ENCODE data around the gene PPP6C. TPM values are rescaled to one million over a fixed set of nuclear protein-coding genes. Genes with fewer than 3 reads are reported as not detected.

Gene PPP6C
- total RNA-seq, result 41.2 and 43.4 TPM in 2 replicates

GRCh38 chr9:125189361-125190289 is at the start of gene PPP6C:
Gene PPP6C, minus strand, starts transcription at chr9:125189803. Its CDS starts 85 bp downstream, at chr9:125189718.

GRCh38 chr9:125200216-125201047 is 10.8 kb upstream of the PPP6C start, which contains the start of gene RABEPK:
Gene RABEPK, plus strand, starts transcription at chr9:125200542. Its CDS starts 2,472 bp downstream, at chr9:125203014.

GRCh38 chr9:125143377-125144090 is 46.1 kb downstream of the PPP6C start, which contains the start of gene SCAI:
Gene SCAI, minus strand, starts transcription at chr9:125143528. Its CDS starts 91 bp downstream, at chr9:125143437.

Other genes starting within 250 kb of the PPP6C start
- gene GOLGA1, start 248.7 kb downstream of the PPP6C start, total RNA-seq, result 12.1 and 13.8 TPM in 2 replicates
- gene SCAI, start 46.3 kb downstream of the PPP6C start, total RNA-seq, result 8.5 and 9.4 TPM in 2 replicates
- 22.2 and 26.5 TPM in 2 replicates for gene RABEPK, start 10.7 kb upstream of the PPP6C start, total RNA-seq
- 130 and 137 TPM in 2 replicates for gene HSPA5, start 51.5 kb upstream of the PPP6C start, total RNA-seq
- gene GAPVD1, start 72.0 kb upstream of the PPP6C start, total RNA-seq, result 60.1 and 78.0 TPM in 2 replicates

Measured in vein endothelial cell (primary cell).